ENCODE data around the gene RNF135.
A peak's percentile ranks its signal among the peaks of the same experiment; 100 is the strongest.
"Not testable (repeated sequence)": the region's sequence is repeated elsewhere in the genome, so short reads cannot be mapped to it uniquely, and the experiment has no call there.

Gene RNF135, protein sequence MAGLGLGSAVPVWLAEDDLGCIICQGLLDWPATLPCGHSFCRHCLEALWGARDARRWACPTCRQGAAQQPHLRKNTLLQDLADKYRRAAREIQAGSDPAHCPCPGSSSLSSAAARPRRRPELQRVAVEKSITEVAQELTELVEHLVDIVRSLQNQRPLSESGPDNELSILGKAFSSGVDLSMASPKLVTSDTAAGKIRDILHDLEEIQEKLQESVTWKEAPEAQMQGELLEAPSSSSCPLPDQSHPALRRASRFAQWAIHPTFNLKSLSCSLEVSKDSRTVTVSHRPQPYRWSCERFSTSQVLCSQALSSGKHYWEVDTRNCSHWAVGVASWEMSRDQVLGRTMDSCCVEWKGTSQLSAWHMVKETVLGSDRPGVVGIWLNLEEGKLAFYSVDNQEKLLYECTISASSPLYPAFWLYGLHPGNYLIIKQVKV

DNA sequence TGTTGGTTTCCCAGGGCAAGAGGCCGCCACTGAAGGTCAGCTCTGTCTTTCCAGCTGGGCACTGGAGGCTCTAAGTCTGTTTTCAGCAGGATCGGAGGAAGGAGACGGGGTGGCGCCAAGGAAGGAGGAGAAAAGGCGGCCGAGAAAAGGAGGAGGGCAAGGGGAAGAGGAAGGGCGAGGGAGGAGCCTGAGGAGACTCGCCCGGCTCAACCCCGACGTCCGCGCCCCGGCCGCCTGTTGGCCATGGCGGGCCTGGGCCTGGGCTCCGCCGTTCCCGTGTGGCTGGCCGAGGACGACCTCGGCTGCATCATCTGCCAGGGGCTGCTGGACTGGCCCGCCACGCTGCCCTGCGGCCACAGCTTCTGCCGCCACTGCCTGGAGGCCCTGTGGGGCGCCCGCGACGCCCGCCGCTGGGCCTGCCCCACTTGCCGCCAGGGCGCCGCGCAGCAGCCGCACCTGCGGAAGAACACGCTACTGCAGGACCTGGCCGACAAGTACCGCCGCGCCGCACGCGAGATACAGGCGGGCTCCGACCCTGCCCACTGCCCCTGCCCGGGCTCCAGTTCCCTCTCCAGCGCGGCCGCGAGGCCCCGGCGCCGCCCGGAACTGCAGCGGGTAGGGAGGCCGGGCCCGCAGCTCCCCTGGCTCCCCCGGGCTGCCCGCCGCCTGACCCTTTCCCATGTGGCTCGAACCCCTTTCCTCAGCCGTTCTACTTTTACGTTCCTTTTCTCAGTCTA, at the start of gene RNF135:
Gene RNF135, plus strand, starts transcription at position 209 of the 737 bp plus-strand sequence. Its CDS starts 35 bp downstream, at position 244.
- DNase-seq = peak; percentile 86

GRCh38 chr17:30921544-30922196, 49.2 kb upstream of the RNF135 start, which contains the start of gene ADAP2:
TSS of gene ADAP2 (plus strand) at chr17:30921945. CDS start at chr17:30922015, 70 bp downstream.
- DNase-seq = peak; percentile 73

DNA sequence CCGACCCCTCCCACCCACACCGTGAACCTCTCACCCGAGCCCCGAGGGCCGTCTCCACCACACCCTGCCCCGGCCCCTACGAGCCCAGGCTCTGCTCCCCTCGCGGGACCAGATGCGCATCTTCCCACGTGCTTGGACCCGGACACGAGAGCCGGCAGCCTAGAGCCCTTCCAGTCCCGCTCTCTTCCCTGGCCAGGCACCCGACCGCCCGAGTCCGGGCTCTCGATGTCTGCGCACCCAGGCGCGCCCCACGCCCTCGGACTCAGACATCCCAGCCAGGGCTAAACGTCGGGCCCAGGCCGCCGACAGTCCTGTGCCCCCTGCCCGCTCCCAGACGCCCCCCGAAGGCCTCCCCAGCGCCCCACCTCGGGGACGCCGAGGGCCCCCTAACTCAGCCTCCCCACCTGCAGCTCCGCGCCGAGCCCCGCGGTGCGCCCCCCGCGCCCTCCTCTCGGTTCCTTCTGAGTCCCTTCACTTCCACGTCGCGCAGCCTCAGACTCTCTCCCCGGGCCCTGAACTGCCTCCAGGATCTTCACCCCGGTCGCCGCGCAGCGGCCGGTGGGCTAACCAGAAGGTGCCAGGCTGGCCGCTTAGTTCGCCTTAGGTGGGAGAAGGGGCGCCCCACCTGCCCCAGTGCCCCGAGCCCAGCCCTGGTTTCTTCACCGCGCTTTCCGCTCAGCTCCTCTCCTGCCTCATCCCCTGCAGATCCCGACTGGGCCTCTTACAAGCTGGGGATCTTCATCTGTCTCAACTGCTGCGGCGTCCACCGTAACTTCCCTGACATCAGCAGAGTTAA, 48.4 kb upstream of the RNF135 start:
- DNase-seq = peak; percentile 49

- no peak for DNase-seq
Observed at GRCh38 chr17:30924341-30924740, 46.5 kb upstream of the RNF135 start.

GRCh38 chr17:30926516-30926915, 44.3 kb upstream of the RNF135 start:
- no peak for DNase-seq

GRCh38 chr17:30927756-30928155, 43.1 kb upstream of the RNF135 start:
- no peak for DNase-seq

GRCh38 chr17:30928584-30928983, 42.3 kb upstream of the RNF135 start:
- no peak for DNase-seq

DNA sequence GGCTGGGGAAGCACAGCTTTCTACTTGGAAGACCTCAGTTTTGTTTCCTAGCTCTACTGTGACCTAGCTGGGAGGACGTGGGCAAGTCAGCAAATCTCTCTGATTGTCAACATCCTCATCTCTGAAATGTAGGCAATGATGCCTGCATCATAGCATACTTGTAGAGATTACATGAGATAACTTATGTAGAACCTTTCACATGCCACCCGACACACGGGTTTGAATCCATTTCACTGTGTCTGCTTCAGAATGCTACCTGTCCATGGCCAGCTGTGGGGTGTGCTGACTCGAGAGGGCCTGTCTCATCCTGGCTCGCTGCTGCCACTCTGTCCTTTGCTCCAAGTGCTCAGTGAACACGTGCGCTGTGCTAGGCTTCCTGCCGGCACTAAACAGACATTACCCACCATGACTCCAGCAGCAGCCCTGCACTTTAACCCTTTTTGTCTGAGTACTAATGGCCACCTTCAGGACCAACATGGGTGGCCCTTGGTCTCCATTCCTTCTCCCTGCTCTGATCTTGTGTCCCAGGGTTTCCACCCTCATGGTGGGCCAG, 41.7 kb upstream of the RNF135 start:
- no peak for DNase-seq

DNA sequence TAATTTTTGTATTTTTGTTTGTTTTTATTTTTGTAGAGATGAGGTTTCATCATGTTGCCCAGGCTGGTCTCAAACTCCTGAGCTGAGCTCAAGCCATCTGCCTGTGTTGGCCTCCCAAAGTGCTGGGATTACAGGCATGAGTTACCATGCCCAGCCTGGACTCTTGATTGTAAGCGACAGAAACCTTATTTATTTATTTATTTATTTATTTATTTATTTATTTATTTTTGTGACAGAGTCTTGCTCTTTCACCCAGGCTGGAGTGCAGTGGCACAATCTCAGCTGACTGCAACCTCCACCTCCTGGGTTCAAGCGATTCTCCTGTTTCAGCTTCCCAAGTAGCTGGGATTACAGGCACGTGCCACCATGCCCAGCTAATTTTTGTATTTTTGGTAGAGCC, 41.0 kb upstream of the RNF135 start:
- not testable (repeated sequence) for DNase-seq

DNA sequence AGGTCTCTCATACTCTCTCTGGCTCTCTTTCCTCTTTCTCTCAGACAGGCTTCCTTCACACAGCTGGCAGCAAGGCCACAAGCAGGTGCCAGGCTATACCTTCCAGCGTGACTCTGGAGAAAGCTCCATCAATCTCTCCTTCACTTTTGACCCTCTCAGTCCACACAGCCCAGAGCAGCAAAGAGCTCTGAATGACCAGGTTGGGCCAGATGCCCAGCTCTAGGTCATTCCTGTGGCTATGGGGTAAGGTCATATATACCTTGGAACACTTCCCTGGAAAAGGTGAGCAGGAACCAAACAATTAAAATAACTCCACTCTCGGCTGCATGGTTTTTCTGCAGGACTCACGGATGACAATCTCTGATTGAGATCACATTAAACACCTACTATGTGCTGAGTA, 40.3 kb upstream of the RNF135 start:
- no peak for DNase-seq

- not testable (repeated sequence) for DNase-seq
Observed at GRCh38 chr17:30931582-30931981, 39.3 kb upstream of the RNF135 start.

- DNase-seq = no peak
Observed at GRCh38 chr17:30933966-30934365, 36.9 kb upstream of the RNF135 start.

- peak; percentile 86 for DNase-seq
Observed at GRCh38 chr17:30939051-30939689, 31.7 kb upstream of the RNF135 start.

- no peak for DNase-seq
Observed at GRCh38 chr17:30942308-30943079, 28.3 kb upstream of the RNF135 start.

- DNase-seq = no peak
Observed at GRCh38 chr17:30947796-30948195, 23.0 kb upstream of the RNF135 start.

DNA sequence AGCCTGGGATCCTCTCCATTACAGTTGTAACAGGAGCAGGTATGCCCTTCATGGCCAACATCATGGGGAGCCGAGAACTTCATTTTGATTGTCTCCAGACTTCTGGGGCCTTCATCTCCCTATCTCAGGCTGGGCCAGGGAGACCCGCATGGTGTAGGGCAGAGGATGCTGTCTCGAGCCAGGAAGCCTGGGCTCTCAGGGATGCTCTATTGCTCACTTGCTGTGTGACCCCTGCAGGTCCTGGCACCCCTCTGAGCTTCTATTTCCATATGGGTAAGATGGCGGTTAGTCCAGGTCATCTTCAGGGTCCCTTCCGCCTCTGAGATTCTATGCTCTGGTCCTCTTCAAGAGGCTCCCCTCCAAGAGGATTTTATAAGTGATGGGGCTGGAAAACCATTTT, 20.6 kb upstream of the RNF135 start:
- no peak for DNase-seq

DNA sequence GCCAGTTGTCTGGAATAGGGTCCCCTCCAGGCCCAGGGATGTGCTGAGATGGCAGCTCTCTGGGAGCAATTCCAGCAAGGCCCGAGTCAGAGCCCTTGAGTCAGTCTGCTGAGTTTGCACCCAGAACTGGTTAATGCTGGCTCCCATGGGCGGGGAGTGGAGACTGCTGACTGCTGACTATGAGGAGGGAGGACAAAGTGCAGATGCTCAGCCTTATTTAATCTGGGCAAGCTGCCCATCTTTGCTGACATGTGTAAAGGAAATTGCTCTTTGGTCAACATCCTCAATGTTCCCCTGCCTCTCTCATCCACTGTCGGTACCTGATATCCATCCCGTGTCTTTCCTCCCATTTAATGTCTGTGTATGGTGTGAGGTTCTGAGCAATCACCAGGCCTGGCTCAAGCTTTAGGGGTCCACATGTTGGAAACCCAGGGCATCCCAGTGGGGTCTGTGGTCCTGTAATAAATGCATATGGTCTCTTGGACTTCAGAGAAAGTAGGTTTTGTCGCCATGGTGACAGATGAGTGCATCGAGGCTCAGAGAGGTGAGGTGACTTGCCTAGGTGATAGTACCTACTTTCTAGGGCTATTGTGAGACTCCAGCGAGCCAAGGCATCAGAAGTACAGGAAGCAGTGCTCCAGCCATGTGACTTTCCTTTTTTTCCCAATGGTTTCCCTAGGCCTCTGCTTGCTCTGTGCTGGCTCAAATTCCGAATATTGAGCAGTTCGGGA, 20.0 kb upstream of the RNF135 start:
- peak; percentile 98 for DNase-seq

GRCh38 chr17:30952638-30953393, 18.0 kb upstream of the RNF135 start:
- DNase-seq = no peak

DNA sequence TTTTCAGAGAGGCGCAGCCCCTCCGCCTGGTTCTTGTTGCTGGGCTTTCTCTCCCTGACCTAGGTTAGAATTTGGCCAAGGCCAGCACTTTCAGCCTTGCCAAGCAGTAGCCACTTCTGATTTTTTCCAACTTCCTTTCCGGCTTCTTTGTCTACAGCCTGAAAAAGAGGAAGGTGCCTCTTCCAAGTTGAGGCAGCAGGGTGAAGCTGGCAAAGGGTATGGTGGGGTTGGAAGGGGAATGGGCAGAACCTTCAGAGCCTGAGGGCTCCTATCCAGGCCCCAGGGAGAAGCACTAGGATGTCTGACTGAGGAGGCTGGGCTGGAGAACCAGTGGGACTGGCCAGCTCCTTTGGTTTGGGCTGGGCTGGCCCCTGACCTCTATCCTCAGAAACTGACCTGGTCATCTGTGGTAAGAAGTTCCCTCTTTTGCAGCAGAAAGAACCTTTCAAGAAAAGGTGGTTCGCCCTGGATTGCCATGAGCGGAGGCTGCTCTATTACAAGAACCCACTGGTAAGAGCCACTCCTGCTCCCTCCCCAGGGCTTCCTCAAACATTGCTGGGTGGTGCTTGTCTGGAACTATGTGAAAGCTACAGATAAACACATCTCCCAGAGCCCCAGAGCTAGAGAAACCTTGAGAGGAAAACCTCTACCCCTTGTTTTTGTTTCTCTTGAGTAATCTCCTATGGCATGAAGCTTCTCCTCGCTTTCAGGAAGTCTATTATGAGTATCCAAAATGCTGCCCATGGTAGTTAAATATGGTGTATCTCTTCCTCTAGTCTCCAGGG, 16.6 kb upstream of the RNF135 start:
- DNase-seq = no peak
